SK-N-SH (cell line): ENCODE measurements around the gene NPC2.

Experiments
- MEF2A ChIP-seq: IDR thresholded peaks from 2 replicates; pipeline ENCODE4 v1.4.0; 2012; ENCODE audit warnings: low read depth, borderline replicate concordance
- ZBTB33 ChIP-seq: IDR thresholded peaks from 2 replicates; pipeline ENCODE4 v1.4.0; 2012; ENCODE audit warnings: low read depth, borderline replicate concordance

GRCh38 chr14:74542056-74542685, 49.1 kb upstream of the NPC2 start:
- TF ChIP-seq ZBTB33 (no peak), MEF2A (no peak)
